ENCODE measurements around the gene ANO9.

ANO9 gene

GRCh38 chr11:395866-396265 is 45.9 kb downstream of the ANO9 start:
- no peak for TF ChIP-seq CTCF (IDR thresholded peaks at IDR 0.05; ENCODE audit: low read length, missing control alignments)
- DNase-seq (ENCODE audit: low read depth) = no peak
- H3K4me3 ChIP-seq (replicated peaks; ENCODE audit: low read depth, low read length) = no peak overlapping the region

- no peak for DNase-seq (ENCODE audit: low read depth)
- H3K4me3 ChIP-seq (replicated peaks; ENCODE audit: low read depth, low read length) = no peak overlapping the region
- no peak for TF ChIP-seq CTCF (IDR thresholded peaks at IDR 0.05; ENCODE audit: low read length, missing control alignments)
Observed at GRCh38 chr11:394858-395655, 46.8 kb downstream of the ANO9 start.

GRCh38 chr11:394034-394857 is 47.6 kb downstream of the ANO9 start, which contains the start of gene PKP3:
Gene PKP3, plus strand, starts transcription at chr11:394209. Its CDS starts 84 bp downstream, at chr11:394293.
- TF ChIP-seq CTCF (IDR thresholded peaks at IDR 0.05; ENCODE audit: low read length, missing control alignments) = no peak
- H3K4me3 ChIP-seq (replicated peaks; ENCODE audit: low read depth, low read length) = no peak within 1 kb of the TSS
- DNase-seq (ENCODE audit: low read depth) = peak; percentile 36

- no peak for TF ChIP-seq CTCF (IDR thresholded peaks at IDR 0.05; ENCODE audit: low read length, missing control alignments)
- DNase-seq (ENCODE audit: low read depth) = peak; percentile 66
- no peak overlapping the region for H3K4me3 ChIP-seq (replicated peaks; ENCODE audit: low read depth, low read length)
Observed at GRCh38 chr11:393219-394033, 48.4 kb downstream of the ANO9 start.

GRCh38 chr11:392102-392777 is 49.6 kb downstream of the ANO9 start:
- no peak for DNase-seq (ENCODE audit: low read depth)
- no peak for TF ChIP-seq CTCF (IDR thresholded peaks at IDR 0.05; ENCODE audit: low read length, missing control alignments)
- no peak overlapping the region for H3K4me3 ChIP-seq (replicated peaks; ENCODE audit: low read depth, low read length)

All from fibroblast of pulmonary artery (primary cell).